Immature natural killer cell (primary cell): ENCODE data around the gene HPSE2. TPM values are rescaled to one million over a fixed set of nuclear protein-coding genes. Genes with fewer than 3 reads are reported as not detected.
A peak's percentile ranks its signal among the peaks of the same experiment; 100 is the strongest.

Source experiments
- DNase-seq, 3 donors: peaks; one replicate each; pipeline ENCODE4 v3.0.0; 2022; ENCODE audit warnings: mixed read lengths in 1 of 3
- H3K27ac Mint-ChIP-seq, 6 donors: one replicate each; pipeline ENCODE4 v1.8.0; 2020; ENCODE audit warnings: mixed read lengths in 6 of 6, mild to moderate bottlenecking in 5 of 6, inconsistent platforms in 4 of 6, moderate library complexity in 3 of 6
- H3K27me3 Mint-ChIP-seq, 3 donors: one replicate each; pipeline ENCODE4 v1.8.0; 2020 to 2021; ENCODE audit warnings: low read depth in 3 of 3, mild to moderate bottlenecking in 3 of 3, mixed read lengths in 3 of 3, moderate library complexity in 3 of 3, inconsistent platforms in 1 of 3
- H3K36me3 Mint-ChIP-seq, 3 donors: one replicate each; pipeline ENCODE4 v1.8.0; 2020; ENCODE audit warnings: mixed read lengths in 3 of 3, inconsistent platforms in 2 of 3, mild to moderate bottlenecking in 2 of 3
- H3K4me1 Mint-ChIP-seq, 2 donors: one replicate each; pipeline ENCODE4 v1.8.0; 2020; ENCODE audit warnings: inconsistent platforms in 2 of 2, mild to moderate bottlenecking in 2 of 2, mixed read lengths in 2 of 2, moderate library complexity in 1 of 2
- H3K4me3 Mint-ChIP-seq, 5 donors: one replicate each; pipeline ENCODE4 v1.8.0; 2020; ENCODE audit warnings: mild to moderate bottlenecking in 5 of 5, mixed read lengths in 5 of 5, inconsistent platforms in 3 of 5, moderate library complexity in 3 of 5
- H3K9me3 Mint-ChIP-seq, 6 donors: one replicate each; pipeline ENCODE4 v1.8.0; 2020; ENCODE audit warnings: mild to moderate bottlenecking in 6 of 6, mixed read lengths in 6 of 6, inconsistent platforms in 4 of 6, moderate library complexity in 3 of 6
- polyA plus RNA-seq, 3 donors: library from polyadenylated mRNA; unstranded; fragments of 300-500 nt; fragmentation: Illumina TruSeq; gene quantifications; one replicate each; pipeline ENCODE4 v1.2.3, GENCODE V29; 2021

HPSE2 gene
- polyA plus RNA-seq, 3 donors from 2014 or later = not detected

- no peak for DNase-seq
- Mint-ChIP-seq H3K27ac (no peak overlapping the region), H3K27me3 (peaks cover 0 to 16% (median 0%) of the 10 kb centered on the region in 3 donors), H3K4me3 (no peak overlapping the region), H3K36me3 (peaks cover 0 to 16% (median 10%) of the 10 kb centered on the region in 3 donors), H3K9me3 (peaks cover 10 to 25% (median 16%) of the 10 kb centered on the region in 6 donors), H3K4me1 (no peaks in the 10 kb centered on the region)
Observed at GRCh38 chr10:98492763-98493162, 742.9 kb downstream of the HPSE2 start.

GRCh38 chr10:98489561-98490481 lies 745.8 kb downstream of the HPSE2 start:
- Mint-ChIP-seq H3K27me3 (peaks cover 0 to 12% (median 0%) of the 10 kb centered on the region in 3 donors), H3K36me3 (peaks cover 0 to 4% (median 0%) of the 10 kb centered on the region in 3 donors), H3K27ac (no peak overlapping the region), H3K4me1 (no peaks in the 10 kb centered on the region), H3K9me3 (peaks cover 0 to 6% (median 2%) of the 10 kb centered on the region in 6 donors), H3K4me3 (no peak overlapping the region)
- no peak for DNase-seq

GRCh38 chr10:98488669-98489430 lies 746.8 kb downstream of the HPSE2 start:
- Mint-ChIP-seq H3K27ac (no peak overlapping the region), H3K9me3 (peaks cover 0 to 2% (median 0%) of the 10 kb centered on the region in 6 donors), H3K27me3 (peaks cover 0 to 9% (median 1%) of the 10 kb centered on the region in 3 donors), H3K36me3 (no peaks in the 10 kb centered on the region), H3K4me3 (no peak overlapping the region), H3K4me1 (no peaks in the 10 kb centered on the region)
- DNase-seq = no peak

GRCh38 chr10:98487649-98488048 lies 748.0 kb downstream of the HPSE2 start:
- Mint-ChIP-seq H3K27ac (no peak overlapping the region), H3K4me3 (no peak overlapping the region), H3K27me3 (peaks cover 0 to 7% (median 1%) of the 10 kb centered on the region in 3 donors), H3K4me1 (peaks cover under 1 to 9% of the 10 kb centered on the region in 2 donors), H3K9me3 (peaks cover 0 to 2% (median 0%) of the 10 kb centered on the region in 6 donors), H3K36me3 (no peaks in the 10 kb centered on the region)
- no peak for DNase-seq

- Mint-ChIP-seq H3K27me3 (peaks cover 0 to 2% (median 1%) of the 10 kb centered on the region in 3 donors), H3K9me3 (peaks cover 0 to 2% (median 0%) of the 10 kb centered on the region in 6 donors), H3K4me1 (peaks cover 9 to 19% of the 10 kb centered on the region in 2 donors), H3K4me3 (no peak overlapping the region), H3K27ac (no peak overlapping the region), H3K36me3 (no peaks in the 10 kb centered on the region)
- no peak for DNase-seq
Observed at GRCh38 chr10:98486421-98486820, 749.2 kb downstream of the HPSE2 start.

GRCh38 chr10:98485959-98486358 lies 749.7 kb downstream of the HPSE2 start:
- Mint-ChIP-seq H3K27ac (no peak overlapping the region), H3K36me3 (no peaks in the 10 kb centered on the region), H3K4me1 (peaks cover 11 to 19% of the 10 kb centered on the region in 2 donors), H3K9me3 (peaks cover 0 to 2% (median 0%) of the 10 kb centered on the region in 6 donors), H3K27me3 (peaks cover 0 to 2% (median 1%) of the 10 kb centered on the region in 3 donors), H3K4me3 (no peak overlapping the region)
- no peak for DNase-seq

GRCh38 chr10:98483658-98484057 lies 752.0 kb downstream of the HPSE2 start:
- no peak overlapping the region for H3K27ac Mint-ChIP-seq
- H3K27me3 Mint-ChIP-seq = peaks cover 0 to 3% (median 2%) of the 10 kb centered on the region in 3 donors
- peaks cover 0 to 2% (median 0%) of the 10 kb centered on the region in 6 donors for H3K9me3 Mint-ChIP-seq
- H3K36me3 Mint-ChIP-seq = no peaks in the 10 kb centered on the region
- no peak overlapping the region for H3K4me3 Mint-ChIP-seq
- peaks cover 16 to 29% of the 10 kb centered on the region in 2 donors for H3K4me1 Mint-ChIP-seq
- no peak for DNase-seq

GRCh38 chr10:98482096-98482495 lies 753.6 kb downstream of the HPSE2 start:
- no peaks in the 10 kb centered on the region for H3K36me3 Mint-ChIP-seq
- H3K27me3 Mint-ChIP-seq = peaks cover 0 to 3% (median 0%) of the 10 kb centered on the region in 3 donors
- H3K4me3 Mint-ChIP-seq = no peak overlapping the region
- DNase-seq = no peak
- H3K9me3 Mint-ChIP-seq = peaks cover 0 to 2% (median 0%) of the 10 kb centered on the region in 6 donors
- peak overlapping the region in 1 of 6 donors; percentile 56 for H3K27ac Mint-ChIP-seq
- peaks cover 16 to 37% of the 10 kb centered on the region in 2 donors for H3K4me1 Mint-ChIP-seq

- H3K4me1 Mint-ChIP-seq = peaks cover 16 to 37% of the 10 kb centered on the region in 2 donors
- H3K4me3 Mint-ChIP-seq = no peak overlapping the region
- no peak overlapping the region for H3K27ac Mint-ChIP-seq
- no peaks in the 10 kb centered on the region for H3K36me3 Mint-ChIP-seq
- peaks cover 0 to 3% (median 0%) of the 10 kb centered on the region in 3 donors for H3K27me3 Mint-ChIP-seq
- peaks cover 0 to 2% (median 0%) of the 10 kb centered on the region in 6 donors for H3K9me3 Mint-ChIP-seq
- no peak for DNase-seq
Observed at GRCh38 chr10:98481404-98481945, 754.2 kb downstream of the HPSE2 start.

- Mint-ChIP-seq H3K9me3 (no peaks in the 10 kb centered on the region), H3K4me3 (peak overlapping the region in 1 of 5 donors; percentile 5), H3K27ac (no peak overlapping the region), H3K4me1 (peaks cover 16 to 37% of the 10 kb centered on the region in 2 donors), H3K27me3 (peaks cover 0 to 2% (median 0%) of the 10 kb centered on the region in 3 donors), H3K36me3 (no peaks in the 10 kb centered on the region)
- DNase-seq = no peak
Observed at GRCh38 chr10:98478430-98479222, 757.0 kb downstream of the HPSE2 start.

GRCh38 chr10:98477861-98478260 lies 757.8 kb downstream of the HPSE2 start:
- Mint-ChIP-seq H3K27me3 (peaks cover 0 to 2% (median 0%) of the 10 kb centered on the region in 3 donors), H3K4me3 (no peak overlapping the region), H3K9me3 (no peaks in the 10 kb centered on the region), H3K27ac (no peak overlapping the region), H3K36me3 (no peaks in the 10 kb centered on the region), H3K4me1 (peaks cover 16 to 30% of the 10 kb centered on the region in 2 donors)
- DNase-seq = no peak

GRCh38 chr10:98474628-98475027 lies 761.0 kb downstream of the HPSE2 start:
- peaks cover 0 to 2% (median 0%) of the 10 kb centered on the region in 3 donors for H3K27me3 Mint-ChIP-seq
- DNase-seq = no peak
- H3K27ac Mint-ChIP-seq = no peak overlapping the region
- H3K4me3 Mint-ChIP-seq = no peak overlapping the region
- H3K4me1 Mint-ChIP-seq = peaks cover 5 to 18% of the 10 kb centered on the region in 2 donors
- H3K9me3 Mint-ChIP-seq = no peaks in the 10 kb centered on the region
- no peaks in the 10 kb centered on the region for H3K36me3 Mint-ChIP-seq

GRCh38 chr10:98472196-98472595 lies 763.5 kb downstream of the HPSE2 start:
- Mint-ChIP-seq H3K27ac (no peak overlapping the region), H3K36me3 (no peaks in the 10 kb centered on the region), H3K4me3 (no peak overlapping the region), H3K4me1 (peaks cover 7 to 12% of the 10 kb centered on the region in 2 donors), H3K27me3 (peaks cover 0 to 4% (median 2%) of the 10 kb centered on the region in 3 donors), H3K9me3 (no peaks in the 10 kb centered on the region)
- no peak for DNase-seq
